GM12878 (cell line): ENCODE measurements around the gene VAC14. TPM values are rescaled to one million over a fixed set of nuclear protein-coding genes. Genes with fewer than 3 reads are reported as not detected.

ENCODE experiments used
- ATAC-seq: fragments of 200-7000 bp; cut with Tn5 transposase; 3 replicates; pipeline ENCODE4 v1.9.1; 2020; ENCODE audit warnings: mild to moderate bottlenecking, moderate library complexity
- BruUV-seq: library from RNA; stranded (reverse); fragments of 400-500 nt; replicated peaks from 2 replicates; lab custom pipeline; 2021; lab: Mats Ljungman, UMichigan
- CTCF ChIA-PET: fragments of 300-600 bp; sonication (Branson Sonifier 250); formaldehyde crosslinking; extraction: SDS; loops from one replicate; lab custom pipeline; 2021; ENCODE audit warnings: inconsistent platforms; lab: Yijun Ruan, JAX
- POLR2A ChIA-PET: fragments of 350-600 bp; formaldehyde crosslinking; extraction: SDS; loops from one replicate; lab custom pipeline; 2021; ENCODE audit warnings: inconsistent platforms; lab: Charles Lee
- RAD21 ChIA-PET: fragments of 300-600 bp; sonication (Branson Sonifier 250); formaldehyde crosslinking; loops from one replicate; lab custom pipeline; 2023; ENCODE audit warnings: antibody characterized with exemption; ENCODE audit not compliant: unreplicated experiment; lab: Charles Lee
- SMC1A ChIA-PET: fragments of 300-600 bp; sonication (Branson Sonifier 250); formaldehyde crosslinking; loops from one replicate; lab custom pipeline; 2023; ENCODE audit not compliant: unreplicated experiment, uncharacterized antibody; lab: Charles Lee
- DNase-seq: peaks from one replicate; pipeline ENCODE4 v3.0.0-alpha.2; 2011; ENCODE audit warnings: low read depth, low spot score
- FAIRE-seq: peaks from 3 replicates; lab custom pipeline; 2011; peaks lifted over from hg19 to GRCh38; lab: Jason Lieb, UNC
- H2AFZ ChIP-seq: 2 replicates; pipeline ENCODE4 v1.6.0; 2011; ENCODE audit warnings: low read depth, low read length, control low read depth; ENCODE audit not compliant: control insufficient read depth
- H3K27ac ChIP-seq: 2 replicates; pipeline ENCODE4 v1.5.1; 2011; ENCODE audit warnings: control low read depth; ENCODE audit not compliant: control insufficient read depth, insufficient read depth
- H3K27me3 ChIP-seq, 2 experiments: replicated peaks in 1 of 2; 2 replicates each; pipeline versions ENCODE4 v1.6.0 to v1.6.1; 2011; ENCODE audit warnings: low read length in 1 of 2; ENCODE audit not compliant: control insufficient read depth in 2 of 2, insufficient read depth in 2 of 2
- H3K36me3 ChIP-seq, 2 experiments: 2 replicates each; pipeline ENCODE4 v1.5.1; 2011; ENCODE audit warnings: low read length in 1 of 2; ENCODE audit not compliant: control insufficient read depth in 2 of 2, insufficient read depth in 2 of 2
- H3K4me1 ChIP-seq: 2 replicates; pipeline ENCODE4 v1.6.1; 2011; ENCODE audit warnings: mild to moderate bottlenecking, low read length, moderate library complexity, mixed read lengths; ENCODE audit not compliant: control insufficient read depth, insufficient read depth
- H3K4me2 ChIP-seq: 2 replicates; pipeline ENCODE4 v1.6.0; 2011; ENCODE audit warnings: control low read depth; ENCODE audit not compliant: control insufficient read depth, insufficient read depth
- H3K4me3 ChIP-seq: fragments of 200-600 bp; sonication (generic); 2 replicates; pipeline ENCODE4 v1.5.1; 2016
- H3K79me2 ChIP-seq: 2 replicates; pipeline ENCODE4 v1.6.0; 2011; ENCODE audit warnings: low read length; ENCODE audit not compliant: control insufficient read depth, insufficient read depth
- H3K9ac ChIP-seq: 2 replicates; pipeline ENCODE4 v1.8.0; 2011; ENCODE audit warnings: low read length, control low read depth, mixed read lengths; ENCODE audit not compliant: control insufficient read depth, insufficient read depth
- H3K9me3 ChIP-seq: replicated peaks from 3 replicates; pipeline ENCODE4 v1.5.1; 2011; ENCODE audit warnings: mild to moderate bottlenecking, low read length; ENCODE audit not compliant: control insufficient read depth, insufficient read depth
- H4K20me1 ChIP-seq: 2 replicates; pipeline ENCODE4 v1.6.0; 2011; ENCODE audit not compliant: control insufficient read depth, insufficient read depth
- BCL3 ChIP-seq: IDR thresholded peaks from 2 replicates; pipeline ENCODE4 v1.6.1; 2011; ENCODE audit warnings: borderline replicate concordance, low read depth, mild to moderate bottlenecking, moderate library complexity, low read length; ENCODE audit not compliant: insufficient read depth, poor library complexity, severe bottlenecking
- MTA3 ChIP-seq: IDR thresholded peaks from 2 replicates; pipeline ENCODE4 v1.6.1; 2012; ENCODE audit warnings: low read length, inconsistent platforms, borderline replicate concordance
- POLR2AphosphoS2 ChIP-seq: IDR thresholded peaks from 2 replicates; pipeline ENCODE4 v1.6.1; 2011; ENCODE audit warnings: low read depth, mild to moderate bottlenecking, low read length, improper control_type of control experiment, moderate library complexity
- POU2F2 ChIP-seq: IDR thresholded peaks from 3 replicates; pipeline ENCODE4 v1.6.1; 2011; ENCODE audit warnings: low read depth, mild to moderate bottlenecking, low read length, borderline replicate concordance
- STAT3 ChIP-seq: IDR thresholded peaks from 2 replicates; pipeline ENCODE4 v1.6.1; 2011; ENCODE audit warnings: low read depth, low read length, improper control_type of control experiment
- WGBS: methylation state at CpG from one replicate; pipeline ENCODE4 v1.1.6; 2016; ENCODE audit warnings: low lambda C conversion rate; ENCODE audit not compliant: insufficient replicate concordance, insufficient coverage; ENCODE audit errors: missing lambda C conversion rate; 5-methylcytosine and 5-hydroxymethylcytosine counted together
- in situ Hi-C: fragments of 300-500 bp; cut with MboI; formaldehyde crosslinking; loops from 9 replicates; pipeline ENCODE4 v1.14.3; 2018; ENCODE audit warnings: mixed read lengths
- intact Hi-C: fragments of 100-400 bp; cut with micrococcal nuclease; formaldehyde crosslinking; loops from one replicate; pipeline ENCODE4 v1.14.2; 2022; ENCODE audit not compliant: unreplicated experiment
- polyA plus RNA-seq, 11 experiments: library from polyadenylated mRNA; depleted of rRNA in 4 of 11; unstranded in 6 of 11; stranded (reverse) in 5 of 11; fragments of >200 nt; fragmentation: Nextera tagmentation in 4 of 11; fragmentation: Illumina TruSeq in 1 of 11; extraction: Ambion mirVana in 4 of 11; extraction: Trizol in 1 of 11; gene quantifications; 1 replicate in 1 of 11; 2 replicates in 10 of 11; pipeline versions ENCODE4 v1.2.1 to v1.2.3, GENCODE V29; 2011 to 2016; ENCODE audit warnings: inconsistent platforms in 2 of 11, missing spikeins in 2 of 11, low read depth in 1 of 11
- total RNA-seq, 4 experiments: library from RNA; depleted of rRNA in 3 of 4; stranded (reverse); fragments of >200 nt in 3 of 4; fragmentation: Illumina TruSeq in 1 of 4; extraction: Trizol in 1 of 4; gene quantifications; 2 replicates each; pipeline versions ENCODE4 v1.2.1 to v1.2.3, GENCODE V29; 2013 to 2021

Gene VAC14
- total and polyA plus RNA-seq, 10 of the 15 experiments (the other 5 are each of a cell fraction or from before 2014, with no cell fraction given), result 1.3 to 45.5 (median 25.5) TPM

- FAIRE-seq, result no peak
- ATAC-seq, result no peak
- ChIA-PET CTCF (interaction anchor here (1.3 kb wide), 1 partner anchor 112 kb away, joined by 3 read pairs; no protein-coding TSS in a partner anchor), POLR2A (no interaction called here), RAD21 (no interaction called here), SMC1A (no interaction called here)
- no peak for TF ChIP-seq BCL3
- no peak for TF ChIP-seq POU2F2
- TF ChIP-seq STAT3, result no peak
- H3K4me2 ChIP-seq, result no peak overlapping the region
- H3K4me1 ChIP-seq, result no peaks in the 10 kb centered on the region
- H3K36me3 ChIP-seq, result peaks cover 6 to 8% of the 10 kb centered on the region in 2 experiments; a peak in 3 of 4 replicates
- H3K4me3 ChIP-seq, result no peak overlapping the region
- H3K79me2 ChIP-seq, result no peaks in the 10 kb centered on the region
- H4K20me1 ChIP-seq, result no peaks in the 10 kb centered on the region
- H3K27me3 ChIP-seq, result no peaks in the 10 kb centered on the region
- in situ Hi-C loops, result no loop called here
- no TSS peak for BruUV-seq
- no peak overlapping the region for H3K27ac ChIP-seq
- intact Hi-C loops, result no loop called here
- H2AFZ ChIP-seq, result no peak overlapping the region
- no peak overlapping the region for H3K9ac ChIP-seq
- no peaks in the 10 kb centered on the region for H3K9me3 ChIP-seq
- 75% methylated on average over 4 of the region's 4 CpGs for WGBS
- DNase-seq, result no peak
Observed at GRCh38 chr16:70766658-70767057, 34.3 kb downstream of the VAC14 start.

GRCh38 chr16:70766176-70766575, 34.8 kb downstream of the VAC14 start:
- no peak overlapping the region for H3K9ac ChIP-seq
- no peak overlapping the region for H3K4me3 ChIP-seq
- no peaks in the 10 kb centered on the region for H3K79me2 ChIP-seq
- DNase-seq (no peak), ATAC-seq (no peak), FAIRE-seq (no peak)
- TF ChIP-seq MTA3 (no peak), POLR2AphosphoS2 (no peak)
- no peaks in the 10 kb centered on the region for H3K9me3 ChIP-seq
- intact Hi-C loops (no loop called here), in situ Hi-C loops (no loop called here)
- no TSS peak for BruUV-seq
- WGBS, result 94% methylated on average over 8 of the region's 8 CpGs
- H3K27ac ChIP-seq, result no peak overlapping the region
- H2AFZ ChIP-seq, result no peak overlapping the region
- SMC1A ChIA-PET, result no interaction called here
- RAD21 ChIA-PET, result no interaction called here
- H3K27me3 ChIP-seq, result no peaks in the 10 kb centered on the region
- H3K36me3 ChIP-seq, result peaks cover 6 to 10% of the 10 kb centered on the region in 2 experiments; a peak in 3 of 4 replicates
- CTCF ChIA-PET, result no interaction called here
- H3K4me2 ChIP-seq, result no peak overlapping the region
- no peaks in the 10 kb centered on the region for H4K20me1 ChIP-seq
- POLR2A ChIA-PET, result no interaction called here
- H3K4me1 ChIP-seq, result no peaks in the 10 kb centered on the region
